SK-N-SH (cell line): ENCODE measurements around the gene FRYL. TPM values are rescaled to one million over a fixed set of nuclear protein-coding genes. Genes with fewer than 3 reads are reported as not detected.

ENCODE experiments used
- CTCF ChIA-PET: fragments of 300-600, 350-600 bp; formaldehyde crosslinking; extraction: SDS; loops from one replicate; lab custom pipeline; 2021; lab: Yijun Ruan, JAX
- POLR2A ChIA-PET: fragments of 350-600 bp; sonication (Branson Sonifier 250); formaldehyde crosslinking; extraction: SDS; loops from one replicate; lab custom pipeline; 2020; ENCODE audit warnings: antibody characterized with exemption, inconsistent platforms; lab: Yijun Ruan, JAX
- DNase-seq: peaks from one replicate; pipeline ENCODE4 v3.0.0; 2012
- H2AFZ ChIP-seq: fragments of 200-600 bp; sonication (generic); 2 replicates; pipeline ENCODE4 v1.8.1; 2016; ENCODE audit warnings: antibody characterized with exemption, mild to moderate bottlenecking, low read depth
- H3F3A ChIP-seq: fragments of 200-600 bp; sonication (generic); replicated peaks from 2 replicates; pipeline ENCODE3; 2016; ENCODE audit warnings: antibody characterized with exemption, mild to moderate bottlenecking; ENCODE audit not compliant: insufficient read depth
- H3K27ac ChIP-seq, 2 experiments: fragments of 200-500 bp in 1 of 2; fragments of 200-600 bp in 1 of 2; sonication (Bioruptor generic) in 1 of 2; sonication (generic), shearing (Covaris generic) in 1 of 2; 2 replicates each; pipeline versions ENCODE4 v1.5.1 to v1.6.1; 2014 to 2016; ENCODE audit warnings: low read depth in 2 of 2, inconsistent platforms in 1 of 2, low read length in 1 of 2, mild to moderate bottlenecking in 1 of 2, mixed read lengths in 1 of 2
- H3K27me3 ChIP-seq: fragments of 200-600 bp; sonication (generic), shearing (Covaris generic); 2 replicates; pipeline ENCODE4 v1.6.1; 2016; ENCODE audit warnings: mixed run types; ENCODE audit not compliant: insufficient read depth
- H3K36me3 ChIP-seq, 2 experiments: fragments of 200-500 bp in 1 of 2; fragments of 200-600 bp in 1 of 2; sonication (Bioruptor generic) in 1 of 2; sonication (generic) in 1 of 2; replicated peaks in 1 of 2; 2 replicates each; pipeline versions ENCODE3 to v1.5.1; 2014 to 2016; ENCODE audit warnings: low read length in 1 of 2, mild to moderate bottlenecking in 1 of 2; ENCODE audit not compliant: insufficient read depth in 2 of 2, control insufficient read depth in 1 of 2
- H3K4me1 ChIP-seq, 2 experiments: fragments of 200-500 bp in 1 of 2; fragments of 200-600 bp in 1 of 2; sonication (Bioruptor generic) in 1 of 2; sonication (generic), shearing (Covaris generic) in 1 of 2; 2 replicates each; pipeline versions ENCODE4 v1.5.1 to v1.6.1; 2014 to 2016; ENCODE audit warnings: low read depth in 1 of 2, low read length in 1 of 2, mixed run types in 1 of 2; ENCODE audit not compliant: insufficient read depth in 2 of 2, control insufficient read depth in 1 of 2
- H3K4me2 ChIP-seq: fragments of 200-600 bp; sonication (generic), shearing (Covaris generic); 2 replicates; pipeline ENCODE4 v1.6.1; 2017; ENCODE audit warnings: mixed run types
- H3K4me3 ChIP-seq, 2 experiments: fragments of 200-500 bp in 1 of 2; fragments of 200-600 bp in 1 of 2; sonication (Bioruptor generic) in 1 of 2; sonication (generic), shearing (Covaris generic) in 1 of 2; 2 replicates each; pipeline versions ENCODE4 v1.5.1 to v1.8.1; 2014 to 2016; ENCODE audit warnings: low read depth in 2 of 2, inconsistent platforms in 1 of 2, low read length in 1 of 2, mild to moderate bottlenecking in 1 of 2, mixed read lengths in 1 of 2, moderate library complexity in 1 of 2
- H3K79me2 ChIP-seq: fragments of 200-600 bp; sonication (generic); 2 replicates; pipeline ENCODE4 v1.8.1; 2017; ENCODE audit warnings: mild to moderate bottlenecking; ENCODE audit not compliant: insufficient read depth
- H3K9ac ChIP-seq: fragments of 200-600 bp; sonication (generic); 2 replicates; pipeline ENCODE4 v1.6.1; 2017; ENCODE audit warnings: mixed run types
- H3K9me2 ChIP-seq: fragments of 200-600 bp; sonication (generic); 2 replicates; pipeline ENCODE4 v1.6.1; 2017; ENCODE audit warnings: mixed run types
- H3K9me3 ChIP-seq: fragments of 200-600 bp; sonication (generic); 2 replicates; pipeline ENCODE4 v1.6.1; 2017; ENCODE audit warnings: mixed run types, mild to moderate bottlenecking, moderate library complexity
- H4K20me1 ChIP-seq: fragments of 200-600 bp; sonication (generic); 2 replicates; pipeline ENCODE4 v1.6.1; 2017; ENCODE audit warnings: mild to moderate bottlenecking, mixed run types; ENCODE audit not compliant: insufficient read depth
- EP300 ChIP-seq, 2 experiments: IDR thresholded peaks; 2 replicates each; pipeline versions ENCODE4 v1.4.0 to v1.6.1; 2012; ENCODE audit warnings: borderline replicate concordance in 1 of 2, low read depth in 1 of 2, low read length in 1 of 2
- EZH2phosphoT487 ChIP-seq: fragments of 200-600 bp; sonication (generic); IDR thresholded peaks from 2 replicates; pipeline ENCODE4 v1.6.1; 2017; ENCODE audit warnings: low read depth, mixed run types, mild to moderate bottlenecking, antibody characterized with exemption, moderate library complexity, borderline replicate concordance
- FOSL2 ChIP-seq: IDR thresholded peaks from 2 replicates; pipeline ENCODE4 v1.4.0; 2012; ENCODE audit warnings: low read depth, mild to moderate bottlenecking, moderate library complexity, borderline replicate concordance
- GABPA ChIP-seq: IDR thresholded peaks from 2 replicates; pipeline ENCODE4 v1.4.0; 2012; ENCODE audit warnings: low read depth, mild to moderate bottlenecking
- GATA2 ChIP-seq: sonication (generic); formaldehyde crosslinking; IDR thresholded peaks from 2 replicates; pipeline ENCODE4 v1.5.0; 2020; ENCODE audit warnings: mild to moderate bottlenecking, missing genetic modification reagents
- JUND ChIP-seq: IDR thresholded peaks from 2 replicates; pipeline ENCODE4 v1.4.0; 2012
- NFIC ChIP-seq: IDR thresholded peaks from 2 replicates; pipeline ENCODE4 v1.4.0; 2012; ENCODE audit warnings: borderline replicate concordance
- NRF1 ChIP-seq: IDR thresholded peaks from 2 replicates; pipeline ENCODE4 v1.6.1; 2012; ENCODE audit warnings: low read depth, mild to moderate bottlenecking, low read length
- RAD21 ChIP-seq: IDR thresholded peaks from 2 replicates; pipeline ENCODE4 v1.6.1; 2012; ENCODE audit warnings: mild to moderate bottlenecking, low read length
- RCOR1 ChIP-seq: fragments of 150-350 bp; IDR thresholded peaks from 2 replicates; pipeline ENCODE4 v1.6.1; 2017; ENCODE audit warnings: antibody characterized with exemption, low read length
- TAF1 ChIP-seq: IDR thresholded peaks from 2 replicates; pipeline ENCODE4 v1.6.1; 2012; ENCODE audit warnings: low read depth, mild to moderate bottlenecking, low read length, moderate library complexity, borderline replicate concordance
- TCF12 ChIP-seq: IDR thresholded peaks from 2 replicates; pipeline ENCODE4 v1.4.0; 2012
- YY1 ChIP-seq: IDR thresholded peaks from 2 replicates; pipeline ENCODE4 v1.4.0; 2012; ENCODE audit warnings: low read depth, mild to moderate bottlenecking
- WGBS: methylation state at CpG from one replicate; pipeline ENCODE4 v1.1.6; 2017; ENCODE audit warnings: low lambda C conversion rate; 5-methylcytosine and 5-hydroxymethylcytosine counted together
- polyA plus RNA-seq, 3 experiments: library from polyadenylated mRNA; depleted of rRNA; stranded (reverse); fragments of >200 nt; gene quantifications; 2 replicates each; pipeline ENCODE4 v1.2.3, GENCODE V29; 2012
- TF ChIP-seq, protein P1 (sequence below): IDR thresholded peaks from 2 replicates; pipeline ENCODE4 v1.6.1; 2012; ENCODE audit warnings: mild to moderate bottlenecking, low read depth, low read length, moderate library complexity
- TF ChIP-seq, protein P2 (sequence below): fragments of 150-350 bp; IDR thresholded peaks from 2 replicates; pipeline ENCODE4 v1.6.1; 2016; ENCODE audit warnings: mild to moderate bottlenecking, low read depth, low read length
- TF ChIP-seq, protein P3 (sequence below): IDR thresholded peaks from 2 replicates; pipeline ENCODE4 v1.4.0; 2012; ENCODE audit warnings: low read depth, borderline replicate concordance

The FRYL gene
- polyA plus RNA-seq, 1 of the 3 experiments (the other 2 are of a cell fraction), result 8.2 TPM

DNA sequence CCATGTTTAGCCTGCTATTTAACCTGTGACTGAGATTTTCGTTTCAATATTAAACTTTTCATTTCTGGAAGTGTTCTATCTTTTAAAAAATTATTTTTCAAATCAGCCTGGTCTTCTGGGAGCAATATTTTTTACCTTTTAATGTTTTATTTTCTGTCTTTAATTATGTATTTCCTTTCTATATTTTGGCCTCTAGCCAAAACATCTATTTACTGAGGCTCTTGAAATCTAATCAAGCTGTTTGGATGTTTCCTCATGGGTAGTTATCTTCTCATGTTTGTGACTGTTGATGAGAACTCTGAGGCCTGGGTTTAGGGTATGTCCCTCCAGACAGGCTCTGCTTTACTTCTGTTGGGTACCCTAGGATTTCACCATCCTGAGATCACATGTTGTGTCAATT, 307.3 kb downstream of the FRYL start:
- no peak for DNase-seq
- Histone ChIP-seq H3K27ac (no peak overlapping the region), H3K9me3 (no peaks in the 10 kb centered on the region), H3K27me3 (no peaks in the 10 kb centered on the region), H3K79me2 (no peaks in the 10 kb centered on the region), H3K4me3 (no peak overlapping the region), H3K36me3 (no peaks in the 10 kb centered on the region), H3K9ac (no peak overlapping the region), H3K4me2 (no peak overlapping the region), H3F3A (no peaks in the 10 kb centered on the region), H3K4me1 (peaks cover 9 to 26% of the 10 kb centered on the region in 2 experiments; a peak in 3 of 4 replicates), H4K20me1 (no peaks in the 10 kb centered on the region), H2AFZ (no peak overlapping the region), H3K9me2 (no peaks in the 10 kb centered on the region)
- 76% methylated on average over 1 of the region's 1 CpG for WGBS
- ChIA-PET POLR2A (interaction anchor here (0.6 kb wide), 1 partner anchor 13 kb away, joined by 4 read pairs; no protein-coding TSS in a partner anchor), CTCF (interaction anchor here (1.2 to 1.5 kb wide), 2 partner anchors 9 to 11 kb away, joined by 3 to 5 read pairs; partner anchors contain the start of gene SLC10A4)
- TF ChIP-seq TAF1 (no peak), GATA2 (CRISPR knock-in tag) (no peak), RCOR1 (no peak), NFIC (no peak), FOSL2 (no peak)
- TF ChIP-seq, protein P1, sequence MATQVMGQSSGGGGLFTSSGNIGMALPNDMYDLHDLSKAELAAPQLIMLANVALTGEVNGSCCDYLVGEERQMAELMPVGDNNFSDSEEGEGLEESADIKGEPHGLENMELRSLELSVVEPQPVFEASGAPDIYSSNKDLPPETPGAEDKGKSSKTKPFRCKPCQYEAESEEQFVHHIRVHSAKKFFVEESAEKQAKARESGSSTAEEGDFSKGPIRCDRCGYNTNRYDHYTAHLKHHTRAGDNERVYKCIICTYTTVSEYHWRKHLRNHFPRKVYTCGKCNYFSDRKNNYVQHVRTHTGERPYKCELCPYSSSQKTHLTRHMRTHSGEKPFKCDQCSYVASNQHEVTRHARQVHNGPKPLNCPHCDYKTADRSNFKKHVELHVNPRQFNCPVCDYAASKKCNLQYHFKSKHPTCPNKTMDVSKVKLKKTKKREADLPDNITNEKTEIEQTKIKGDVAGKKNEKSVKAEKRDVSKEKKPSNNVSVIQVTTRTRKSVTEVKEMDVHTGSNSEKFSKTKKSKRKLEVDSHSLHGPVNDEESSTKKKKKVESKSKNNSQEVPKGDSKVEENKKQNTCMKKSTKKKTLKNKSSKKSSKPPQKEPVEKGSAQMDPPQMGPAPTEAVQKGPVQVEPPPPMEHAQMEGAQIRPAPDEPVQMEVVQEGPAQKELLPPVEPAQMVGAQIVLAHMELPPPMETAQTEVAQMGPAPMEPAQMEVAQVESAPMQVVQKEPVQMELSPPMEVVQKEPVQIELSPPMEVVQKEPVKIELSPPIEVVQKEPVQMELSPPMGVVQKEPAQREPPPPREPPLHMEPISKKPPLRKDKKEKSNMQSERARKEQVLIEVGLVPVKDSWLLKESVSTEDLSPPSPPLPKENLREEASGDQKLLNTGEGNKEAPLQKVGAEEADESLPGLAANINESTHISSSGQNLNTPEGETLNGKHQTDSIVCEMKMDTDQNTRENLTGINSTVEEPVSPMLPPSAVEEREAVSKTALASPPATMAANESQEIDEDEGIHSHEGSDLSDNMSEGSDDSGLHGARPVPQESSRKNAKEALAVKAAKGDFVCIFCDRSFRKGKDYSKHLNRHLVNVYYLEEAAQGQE, result no peak

DNA sequence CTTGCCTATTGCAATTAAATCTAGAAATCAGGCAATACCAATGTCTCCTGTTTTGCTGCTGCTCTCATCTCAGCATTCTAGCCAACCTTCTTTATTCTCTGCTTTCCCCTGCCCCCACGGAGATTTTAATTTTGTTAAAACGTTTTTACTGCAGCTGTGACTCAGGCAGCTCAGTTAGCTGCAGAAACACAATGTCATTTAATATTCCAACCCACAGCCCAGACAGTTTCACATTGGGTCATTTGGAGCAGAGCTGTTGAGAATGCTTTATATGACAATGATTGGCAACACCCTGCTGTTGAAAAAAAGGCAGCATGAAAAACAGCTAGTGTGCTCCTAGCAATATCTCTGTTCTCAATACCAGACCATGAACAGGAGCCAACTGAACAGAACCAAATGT, 309.5 kb downstream of the FRYL start:
- DNase-seq, result no peak
- Histone ChIP-seq H2AFZ (peak overlapping the region; percentile 7; the same call in 1 of the 2 replicates), H3K9ac (no peak overlapping the region), H3K4me3 (no peak overlapping the region), H3K4me2 (peak overlapping the region; percentile 10; the same call in 1 of the 2 replicates), H3K9me2 (no peaks in the 10 kb centered on the region), H3K9me3 (no peaks in the 10 kb centered on the region), H3K4me1 (peaks cover 15 to 19% of the 10 kb centered on the region in 2 experiments; a peak in 3 of 4 replicates), H4K20me1 (no peaks in the 10 kb centered on the region), H3K36me3 (no peaks in the 10 kb centered on the region), H3F3A (no peaks in the 10 kb centered on the region), H3K27me3 (no peaks in the 10 kb centered on the region), H3K79me2 (no peaks in the 10 kb centered on the region), H3K27ac (peak overlapping the region in 1 of 2 experiments; percentile 67; a peak in 2 of 4 replicates)
- POLR2A ChIA-PET, result interaction anchor here (0.8 kb wide), 1 partner anchor 13 kb away, joined by 5 read pairs; the partner anchor contains the start of gene SLC10A4
- CTCF ChIA-PET, result interaction anchor here (0.8 to 2.6 kb wide), 5 partner anchors 9 to 34 kb away, joined by 3 to 10 read pairs (median 4); no protein-coding TSS in a partner anchor
- 4% methylated on average over 2 of the region's 2 CpGs for WGBS
- TF ChIP-seq, protein P2, sequence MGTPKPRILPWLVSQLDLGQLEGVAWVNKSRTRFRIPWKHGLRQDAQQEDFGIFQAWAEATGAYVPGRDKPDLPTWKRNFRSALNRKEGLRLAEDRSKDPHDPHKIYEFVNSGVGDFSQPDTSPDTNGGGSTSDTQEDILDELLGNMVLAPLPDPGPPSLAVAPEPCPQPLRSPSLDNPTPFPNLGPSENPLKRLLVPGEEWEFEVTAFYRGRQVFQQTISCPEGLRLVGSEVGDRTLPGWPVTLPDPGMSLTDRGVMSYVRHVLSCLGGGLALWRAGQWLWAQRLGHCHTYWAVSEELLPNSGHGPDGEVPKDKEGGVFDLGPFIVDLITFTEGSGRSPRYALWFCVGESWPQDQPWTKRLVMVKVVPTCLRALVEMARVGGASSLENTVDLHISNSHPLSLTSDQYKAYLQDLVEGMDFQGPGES, result no peak
- TF ChIP-seq NRF1 (no peak), YY1 (no peak), JUND (no peak), EZH2phosphoT487 (no peak), GABPA (no peak), EP300 (IDR thresholded peaks at IDR 0.05; ENCODE audit: borderline replicate concordance in 1 of 2, low read depth in 1 of 2, low read length in 1 of 2) (0 out of 4 replicates have a peak, but pooled peaks of 1 of the 2 experiments have one; percentile 3), TCF12 (peak; percentile 3; the same call in 1 of the 2 replicates), RAD21 (no peak), NFIC (no peak)
- TF ChIP-seq, protein P1, result no peak
- TF ChIP-seq, protein P3, sequence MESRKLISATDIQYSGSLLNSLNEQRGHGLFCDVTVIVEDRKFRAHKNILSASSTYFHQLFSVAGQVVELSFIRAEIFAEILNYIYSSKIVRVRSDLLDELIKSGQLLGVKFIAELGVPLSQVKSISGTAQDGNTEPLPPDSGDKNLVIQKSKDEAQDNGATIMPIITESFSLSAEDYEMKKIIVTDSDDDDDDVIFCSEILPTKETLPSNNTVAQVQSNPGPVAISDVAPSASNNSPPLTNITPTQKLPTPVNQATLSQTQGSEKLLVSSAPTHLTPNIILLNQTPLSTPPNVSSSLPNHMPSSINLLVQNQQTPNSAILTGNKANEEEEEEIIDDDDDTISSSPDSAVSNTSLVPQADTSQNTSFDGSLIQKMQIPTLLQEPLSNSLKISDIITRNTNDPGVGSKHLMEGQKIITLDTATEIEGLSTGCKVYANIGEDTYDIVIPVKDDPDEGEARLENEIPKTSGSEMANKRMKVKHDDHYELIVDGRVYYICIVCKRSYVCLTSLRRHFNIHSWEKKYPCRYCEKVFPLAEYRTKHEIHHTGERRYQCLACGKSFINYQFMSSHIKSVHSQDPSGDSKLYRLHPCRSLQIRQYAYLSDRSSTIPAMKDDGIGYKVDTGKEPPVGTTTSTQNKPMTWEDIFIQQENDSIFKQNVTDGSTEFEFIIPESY, result no peak
